Measurements from ENCODE around the gene RPE.

RPE gene

GRCh38 chr2:209993968-209994367 lies 8.5 kb upstream of the RPE start:
- TF ChIP-seq CTCF (IDR thresholded peaks at IDR 0.05; ENCODE audit: low read depth, low read length): no peak
- H3K4me3 ChIP-seq (ENCODE audit: low read depth, low read length): no peak overlapping the region
- DNase-seq (ENCODE audit: low read depth, low spot score): no peak
- in situ Hi-C loops (cut with HindIII; ENCODE audit: low sequenced_read_pairs): no loop called here

DNA sequence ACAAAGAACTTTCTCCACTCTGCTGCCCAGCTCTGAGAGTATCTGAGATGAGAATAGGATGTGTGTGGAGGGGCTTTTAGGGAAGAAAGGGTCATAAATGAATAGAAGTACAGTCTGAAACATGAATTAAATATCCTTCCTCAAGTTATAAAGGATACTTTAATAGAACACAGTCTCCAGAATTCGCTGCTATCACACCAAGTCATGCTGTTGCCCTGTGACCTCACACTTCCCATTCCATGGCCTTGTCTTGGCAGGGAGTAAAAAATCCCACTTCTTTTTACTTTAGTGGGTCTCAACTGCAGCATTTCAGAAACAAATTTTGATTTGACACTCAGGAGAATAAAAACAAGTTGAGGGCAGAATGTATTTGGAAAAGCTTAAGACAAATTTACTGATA lies 3.8 kb upstream of the RPE start:
- no peak for TF ChIP-seq CTCF (IDR thresholded peaks at IDR 0.05; ENCODE audit: low read depth, low read length)
- DNase-seq (ENCODE audit: low read depth, low spot score): no peak
- in situ Hi-C loops (cut with HindIII; ENCODE audit: low sequenced_read_pairs): no loop called here
- H3K4me3 ChIP-seq (ENCODE audit: low read depth, low read length): no peak overlapping the region

- DNase-seq (ENCODE audit: low read depth, low spot score): no peak
- no peak for TF ChIP-seq CTCF (IDR thresholded peaks at IDR 0.05; ENCODE audit: low read depth, low read length)
- no peak overlapping the region for H3K4me3 ChIP-seq (ENCODE audit: low read depth, low read length)
- in situ Hi-C loops (cut with HindIII; ENCODE audit: low sequenced_read_pairs): no loop called here
Observed at GRCh38 chr2:210000464-210001324, 1.7 kb upstream of the RPE start.

DNA sequence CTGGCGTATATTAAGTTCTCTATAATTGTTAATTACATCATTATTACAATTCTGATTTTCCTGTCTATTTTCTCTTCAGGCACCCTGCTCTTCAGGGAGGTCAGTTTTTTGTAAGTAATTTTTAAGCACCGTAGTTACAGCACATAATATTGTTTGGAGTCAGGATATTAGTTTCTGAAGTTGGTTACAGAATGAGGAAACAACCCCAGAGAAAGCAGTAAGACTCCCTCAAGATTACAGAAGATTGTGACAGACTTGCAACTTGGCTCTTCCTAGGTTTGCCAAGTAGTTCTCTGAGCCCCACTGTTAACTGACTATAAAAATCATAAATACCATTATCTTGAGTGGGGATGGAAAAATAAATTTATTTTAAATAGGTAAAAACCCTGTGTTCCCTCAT lies 921 bp downstream of the RPE start:
- in situ Hi-C loops (cut with HindIII; ENCODE audit: low sequenced_read_pairs): no loop called here
- peak overlapping the region; percentile 94 for H3K4me3 ChIP-seq (ENCODE audit: low read depth, low read length)
- DNase-seq (ENCODE audit: low read depth, low spot score): no peak
- TF ChIP-seq CTCF (IDR thresholded peaks at IDR 0.05; ENCODE audit: low read depth, low read length): no peak

- TF ChIP-seq CTCF (IDR thresholded peaks at IDR 0.05; ENCODE audit: low read depth, low read length): no peak
- H3K4me3 ChIP-seq (ENCODE audit: low read depth, low read length): no peak overlapping the region
- in situ Hi-C loops (cut with HindIII; ENCODE audit: low sequenced_read_pairs): no loop called here
- no peak for DNase-seq (ENCODE audit: low read depth, low spot score)
Observed at GRCh38 chr2:210004881-210005280, 2.4 kb downstream of the RPE start.

DNA sequence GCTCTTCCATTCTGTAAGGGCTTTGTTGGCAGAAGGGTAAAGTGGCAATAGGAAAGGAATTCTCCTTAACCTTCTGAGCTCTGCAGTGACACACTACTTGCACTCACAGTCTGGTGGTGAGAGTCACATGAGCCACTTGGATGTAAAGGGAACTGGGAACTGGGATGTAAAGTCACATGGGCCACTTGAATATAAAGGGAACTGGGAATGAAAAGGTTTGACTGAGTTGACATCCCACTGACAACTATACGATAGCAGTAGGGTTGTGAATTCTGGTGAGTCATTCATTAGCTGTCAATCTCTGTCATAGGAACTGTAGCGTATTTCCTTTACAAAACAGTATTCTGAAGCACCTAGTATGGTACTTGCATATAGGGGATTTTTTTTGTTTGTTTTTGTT lies 5.5 kb downstream of the RPE start:
- DNase-seq (ENCODE audit: low read depth, low spot score): no peak
- no peak for TF ChIP-seq CTCF (IDR thresholded peaks at IDR 0.05; ENCODE audit: low read depth, low read length)

More for the DNA sequence above, 5.5 kb downstream of the RPE start:
- in situ Hi-C loops (cut with HindIII; ENCODE audit: low sequenced_read_pairs): no loop called here
- no peak overlapping the region for H3K4me3 ChIP-seq (ENCODE audit: low read depth, low read length)

Data from astrocyte of the spinal cord (primary cell).